CD4-positive, alpha-beta memory T cell (primary cell): Measurements from ENCODE around the gene PGC. TPM values are rescaled to one million over a fixed set of nuclear protein-coding genes. Genes with fewer than 3 reads are reported as not detected.

Experiments
- CTCF ChIA-PET: fragments of 350-600 bp; sonication (Branson Sonifier 250); formaldehyde crosslinking; loops from one replicate; lab custom pipeline; 2021; ENCODE audit warnings: inconsistent platforms; ENCODE audit not compliant: partially characterized antibody; lab: Charles Lee
- POLR2A ChIA-PET: fragments of 350-600 bp; sonication (Branson Sonifier 250); formaldehyde crosslinking; loops from one replicate; lab custom pipeline; 2021; ENCODE audit not compliant: partially characterized antibody; lab: Charles Lee
- DNase-seq, 5 donors: peaks; one replicate each; pipeline versions ENCODE4 v3.0.0 to v3.0.0-alpha.2; 2020 to 2022; ENCODE audit warnings: mixed read lengths in 1 of 5
- H3K27ac ChIP-seq: one replicate; pipeline ENCODE4 v1.7.0; 2013; ENCODE audit warnings: low read depth, low read length
- H3K27me3 ChIP-seq: 2 replicates; pipeline ENCODE4 v1.7.0; 2013; ENCODE audit warnings: mild to moderate bottlenecking, low read length, moderate library complexity; ENCODE audit not compliant: insufficient read depth
- H3K36me3 ChIP-seq: 2 replicates; pipeline ENCODE4 v1.7.0; 2013; ENCODE audit warnings: mild to moderate bottlenecking, low read length, moderate library complexity; ENCODE audit not compliant: insufficient read depth
- H3K4me1 ChIP-seq: 2 replicates; pipeline ENCODE4 v1.7.0; 2013; ENCODE audit warnings: mild to moderate bottlenecking, low read length, moderate library complexity; ENCODE audit not compliant: insufficient read depth
- H3K4me3 ChIP-seq, 2 donors: one replicate each; pipeline ENCODE4 v1.7.0; 2013; ENCODE audit warnings: low read length in 2 of 2, mild to moderate bottlenecking in 1 of 2
- H3K9me3 ChIP-seq, 2 donors: one replicate each; pipeline ENCODE4 v1.7.0; 2013; ENCODE audit warnings: low read length in 2 of 2, control low read depth in 1 of 2; ENCODE audit not compliant: control insufficient read depth in 1 of 2
- H3K27ac Mint-ChIP-seq, 7 donors: one replicate each; pipeline ENCODE4 v1.8.0; 2020 to 2021; ENCODE audit warnings: mixed read lengths in 7 of 7, mild to moderate bottlenecking in 6 of 7, inconsistent platforms in 3 of 7, moderate library complexity in 3 of 7
- H3K27me3 Mint-ChIP-seq, 2 donors: one replicate each; pipeline ENCODE4 v1.8.0; 2020 to 2021; ENCODE audit warnings: mixed read lengths in 2 of 2
- H3K36me3 Mint-ChIP-seq, 2 donors: one replicate each; pipeline ENCODE4 v1.8.0; 2020 to 2021; ENCODE audit warnings: mixed read lengths in 2 of 2, inconsistent platforms in 1 of 2, mild to moderate bottlenecking in 1 of 2
- H3K4me1 Mint-ChIP-seq, 4 donors: one replicate each; pipeline ENCODE4 v1.8.0; 2020 to 2021; ENCODE audit warnings: mixed read lengths in 4 of 4, mild to moderate bottlenecking in 1 of 4
- H3K4me3 Mint-ChIP-seq, 8 donors: one replicate each; pipeline ENCODE4 v1.8.0; 2020 to 2021; ENCODE audit warnings: mixed read lengths in 8 of 8, mild to moderate bottlenecking in 7 of 8, moderate library complexity in 6 of 8, inconsistent platforms in 3 of 8
- H3K9me3 Mint-ChIP-seq, 8 donors: one replicate each; pipeline ENCODE4 v1.8.0; 2020 to 2021; ENCODE audit warnings: mixed read lengths in 8 of 8, mild to moderate bottlenecking in 5 of 8, inconsistent platforms in 3 of 8, moderate library complexity in 1 of 8
- intact Hi-C: fragments of 100-400 bp; cut with micrococcal nuclease; formaldehyde crosslinking; loops from one replicate; pipeline ENCODE4 v1.15.1; 2023
- polyA plus RNA-seq, 2 donors: library from polyadenylated mRNA; unstranded; fragments of 300-500 nt; fragmentation: Illumina TruSeq; gene quantifications; one replicate each; pipeline ENCODE4 v1.2.3, GENCODE V29; 2021
- total RNA-seq, 2 experiments: library from RNA; stranded (reverse); gene quantifications; one replicate each; pipeline ENCODE4 v1.2.3, GENCODE V29; 2021

PGC gene
- total and polyA plus RNA-seq, 4 experiments from 2014 or later = not detected

DNA sequence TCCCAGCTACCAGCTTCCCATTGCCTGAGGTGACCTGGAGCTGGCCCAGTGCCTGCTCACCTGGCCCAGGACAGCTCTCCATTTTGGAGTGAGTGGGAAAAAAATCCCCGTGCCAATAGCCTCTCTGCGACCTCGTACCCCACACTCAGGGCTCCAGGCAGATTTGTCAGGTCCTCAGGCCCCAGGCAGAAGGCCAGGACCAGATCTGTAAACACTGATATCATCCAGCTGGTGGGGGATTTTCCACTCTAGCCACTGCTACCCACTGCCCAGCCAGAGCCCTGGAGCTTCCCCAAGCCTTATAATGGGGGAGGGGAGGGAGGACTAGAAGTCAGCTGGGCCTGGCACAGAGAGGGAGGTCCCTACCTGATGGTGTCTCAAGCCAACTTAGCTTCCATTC lies 1.3 kb upstream of the PGC start:
- ChIA-PET POLR2A (no interaction called here), CTCF (no interaction called here)
- intact Hi-C loops = no loop called here
- no peak for DNase-seq
- Histone ChIP-seq H3K27me3 (no peaks in the 10 kb centered on the region), H3K4me1 (no peaks in the 10 kb centered on the region), H3K36me3 (no peaks in the 10 kb centered on the region), H3K9me3 (no peaks in the 10 kb centered on the region), H3K4me3 (no peak overlapping the region), H3K27ac (no peak overlapping the region)
- Mint-ChIP-seq H3K4me3 (no peak overlapping the region), H3K9me3 (no peaks in the 10 kb centered on the region), H3K27ac (no peak overlapping the region), H3K27me3 (peaks cover 0 to 2% of the 10 kb centered on the region in 2 donors), H3K4me1 (no peaks in the 10 kb centered on the region), H3K36me3 (no peaks in the 10 kb centered on the region)

DNA sequence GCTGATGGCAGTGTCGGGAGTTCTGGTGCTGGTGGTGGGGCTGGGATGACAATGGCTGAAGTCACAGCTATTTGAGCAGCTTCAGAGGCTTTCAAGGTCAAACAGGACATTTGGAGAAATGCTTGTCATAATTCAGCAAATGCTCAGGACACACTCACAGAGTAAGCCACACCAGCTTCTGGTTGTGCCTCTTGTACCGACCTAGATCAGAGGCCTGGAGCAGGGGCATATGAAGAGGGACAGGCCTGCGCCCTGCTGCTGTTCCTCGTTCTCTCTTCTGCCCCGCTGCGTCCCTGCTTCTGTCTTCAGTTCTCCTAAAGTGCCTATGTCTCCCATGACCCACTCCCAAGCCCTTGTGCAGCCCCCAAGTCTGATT lies 893 bp upstream of the PGC start:
- Mint-ChIP-seq H3K36me3 (no peaks in the 10 kb centered on the region), H3K4me1 (no peaks in the 10 kb centered on the region), H3K9me3 (no peaks in the 10 kb centered on the region), H3K27me3 (peaks cover 0 to 2% of the 10 kb centered on the region in 2 donors), H3K27ac (no peak overlapping the region), H3K4me3 (no peak overlapping the region)
- Histone ChIP-seq H3K4me1 (no peaks in the 10 kb centered on the region), H3K4me3 (no peak overlapping the region), H3K27me3 (no peaks in the 10 kb centered on the region), H3K36me3 (no peaks in the 10 kb centered on the region), H3K27ac (no peak overlapping the region), H3K9me3 (no peaks in the 10 kb centered on the region)
- POLR2A ChIA-PET = no interaction called here
- intact Hi-C loops = no loop called here
- DNase-seq = no peak
- CTCF ChIA-PET = no interaction called here

GRCh38 chr6:41746107-41746506 lies 1.1 kb downstream of the PGC start:
- Histone ChIP-seq H3K36me3 (no peaks in the 10 kb centered on the region), H3K27me3 (no peaks in the 10 kb centered on the region), H3K4me1 (no peaks in the 10 kb centered on the region), H3K27ac (no peak overlapping the region), H3K4me3 (no peak overlapping the region), H3K9me3 (no peaks in the 10 kb centered on the region)
- Mint-ChIP-seq H3K4me1 (no peaks in the 10 kb centered on the region), H3K27ac (no peak overlapping the region), H3K27me3 (peaks cover 0 to 2% of the 10 kb centered on the region in 2 donors), H3K36me3 (no peaks in the 10 kb centered on the region), H3K9me3 (no peaks in the 10 kb centered on the region), H3K4me3 (no peak overlapping the region)
- no peak for DNase-seq
- intact Hi-C loops = no loop called here
- ChIA-PET POLR2A (no interaction called here), CTCF (no interaction called here)

GRCh38 chr6:41744236-41744787 lies 2.9 kb downstream of the PGC start:
- Histone ChIP-seq H3K36me3 (no peaks in the 10 kb centered on the region), H3K27ac (no peak overlapping the region), H3K4me3 (no peak overlapping the region), H3K9me3 (no peaks in the 10 kb centered on the region), H3K4me1 (no peaks in the 10 kb centered on the region), H3K27me3 (no peaks in the 10 kb centered on the region)
- DNase-seq = no peak
- Mint-ChIP-seq H3K36me3 (no peaks in the 10 kb centered on the region), H3K27ac (no peak overlapping the region), H3K9me3 (no peaks in the 10 kb centered on the region), H3K27me3 (no peaks in the 10 kb centered on the region), H3K4me3 (no peak overlapping the region), H3K4me1 (no peaks in the 10 kb centered on the region)
- POLR2A ChIA-PET = no interaction called here
- intact Hi-C loops = no loop called here
- CTCF ChIA-PET = no interaction called here

- Histone ChIP-seq H3K27ac (no peak overlapping the region), H3K4me3 (no peak overlapping the region), H3K27me3 (no peaks in the 10 kb centered on the region), H3K36me3 (no peaks in the 10 kb centered on the region), H3K9me3 (no peaks in the 10 kb centered on the region), H3K4me1 (no peaks in the 10 kb centered on the region)
- Mint-ChIP-seq H3K4me3 (no peak overlapping the region), H3K27me3 (no peaks in the 10 kb centered on the region), H3K9me3 (no peaks in the 10 kb centered on the region), H3K27ac (no peak overlapping the region), H3K36me3 (no peaks in the 10 kb centered on the region), H3K4me1 (no peaks in the 10 kb centered on the region)
- ChIA-PET POLR2A (no interaction called here), CTCF (no interaction called here)
- DNase-seq = no peak
- intact Hi-C loops = no loop called here
Observed at GRCh38 chr6:41743406-41744235, 3.6 kb downstream of the PGC start.

DNA sequence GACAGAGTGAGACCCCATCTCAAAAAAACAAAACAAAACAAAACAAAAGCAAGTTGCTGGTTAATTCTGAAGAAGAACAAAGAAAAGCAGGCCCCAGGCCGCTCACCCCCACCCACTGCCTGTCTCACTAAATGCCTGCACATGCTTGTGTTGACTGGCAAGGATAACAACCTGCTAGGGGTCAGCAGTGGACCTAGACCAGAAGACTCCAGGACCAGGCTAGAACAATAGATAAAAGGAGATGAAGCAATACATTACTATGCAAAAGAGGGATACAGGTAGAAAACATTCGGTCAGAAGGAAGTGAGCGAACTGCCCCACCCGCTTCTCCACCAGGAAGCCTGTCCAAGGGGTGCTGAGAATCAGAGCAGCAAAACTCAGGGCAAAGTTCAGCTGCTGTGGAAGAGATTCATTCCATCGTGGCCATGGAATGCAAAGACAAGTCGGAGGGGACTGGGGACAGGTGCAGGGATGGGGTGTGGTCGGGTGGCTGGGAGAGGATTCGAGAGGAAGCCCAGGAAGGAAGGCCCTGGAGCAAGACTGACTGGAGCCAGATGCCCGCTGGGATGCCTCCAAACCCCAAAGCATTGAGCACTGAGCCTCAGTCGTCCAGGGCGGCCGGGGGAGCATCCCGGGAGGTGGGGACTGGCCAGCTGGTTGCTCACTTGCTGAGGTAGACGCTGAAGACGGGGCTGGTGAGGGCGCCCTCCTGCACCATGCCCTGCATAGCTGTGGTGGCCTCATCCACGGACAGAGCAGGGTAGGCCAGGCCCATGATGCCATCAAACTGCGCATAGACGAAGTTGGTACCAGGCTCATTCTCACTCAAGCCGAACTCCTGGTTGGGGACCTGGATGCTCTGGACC lies 5.3 kb downstream of the PGC start:
- H3K27ac Mint-ChIP-seq = no peak overlapping the region
- CTCF ChIA-PET = no interaction called here
- H3K4me1 Mint-ChIP-seq = no peaks in the 10 kb centered on the region
- no peak for DNase-seq
- Histone ChIP-seq H3K4me3 (no peak overlapping the region), H3K9me3 (no peaks in the 10 kb centered on the region), H3K27ac (no peak overlapping the region), H3K27me3 (no peaks in the 10 kb centered on the region), H3K4me1 (no peaks in the 10 kb centered on the region), H3K36me3 (no peaks in the 10 kb centered on the region)
- H3K27me3 Mint-ChIP-seq = peaks cover 0 to 1% of the 10 kb centered on the region in 2 donors
- H3K9me3 Mint-ChIP-seq = no peaks in the 10 kb centered on the region
- no peak overlapping the region for H3K4me3 Mint-ChIP-seq
- POLR2A ChIA-PET = no interaction called here
- intact Hi-C loops = no loop called here
- H3K36me3 Mint-ChIP-seq = no peaks in the 10 kb centered on the region

DNA sequence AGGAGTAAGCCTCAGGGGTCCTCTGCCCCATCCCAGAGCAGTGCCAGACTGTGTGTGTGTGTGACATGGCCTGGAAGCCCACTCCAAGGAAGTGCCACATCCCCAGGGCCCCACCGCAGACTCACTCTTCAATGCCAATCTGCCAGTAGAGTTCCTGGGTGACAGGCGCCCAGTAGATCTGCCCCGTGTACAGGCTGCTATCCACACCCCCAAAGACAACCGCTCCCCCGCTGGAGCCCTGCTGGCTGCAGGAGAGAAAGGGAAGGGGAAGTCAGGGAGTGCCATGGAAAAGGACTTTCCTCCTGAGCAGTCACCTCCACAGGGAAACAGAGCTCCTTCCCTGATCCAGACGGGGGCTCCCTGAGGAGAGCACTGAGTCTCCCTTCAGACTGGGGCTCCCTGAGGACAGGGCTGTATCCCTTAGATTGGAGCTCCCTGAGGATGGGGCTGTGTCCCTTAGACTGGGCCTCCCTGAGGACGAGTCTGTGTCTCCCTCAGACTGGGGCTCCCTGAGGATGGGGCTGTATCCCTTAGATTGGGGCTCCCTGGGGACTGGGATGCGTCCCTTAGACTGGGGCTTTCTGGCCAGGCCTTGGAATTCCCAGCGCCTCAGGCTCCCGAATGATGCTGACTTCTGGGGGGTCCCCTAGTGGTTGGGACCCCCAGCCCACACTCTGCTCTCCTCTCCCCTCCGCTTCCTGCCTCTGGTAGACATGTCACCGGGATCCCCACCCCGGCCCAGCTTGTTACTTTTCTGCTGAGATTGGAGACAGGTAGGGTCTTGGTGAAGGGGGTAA lies 6.6 kb downstream of the PGC start:
- no peak overlapping the region for H3K27ac ChIP-seq
- H3K36me3 Mint-ChIP-seq = peaks cover 0 to 1% of the 10 kb centered on the region in 2 donors
- no peaks in the 10 kb centered on the region for H3K9me3 ChIP-seq
- no peaks in the 10 kb centered on the region for H3K36me3 ChIP-seq
- H3K27me3 ChIP-seq = no peaks in the 10 kb centered on the region
- H3K27me3 Mint-ChIP-seq = peaks cover 0 to 1% of the 10 kb centered on the region in 2 donors
- peaks cover 0 to 5% (median 2%) of the 10 kb centered on the region in 4 donors for H3K4me1 Mint-ChIP-seq
- peaks cover 4% of the 10 kb centered on the region for H3K4me1 ChIP-seq
- intact Hi-C loops = no loop called here
- H3K27ac Mint-ChIP-seq = no peak overlapping the region
- ChIA-PET CTCF (no interaction called here), POLR2A (no interaction called here)
- H3K9me3 Mint-ChIP-seq = no peaks in the 10 kb centered on the region
- H3K4me3 Mint-ChIP-seq = no peak overlapping the region
- no peak for DNase-seq
- no peak overlapping the region for H3K4me3 ChIP-seq
